COLO829 (cell line): ENCODE data around the gene TMEM41B.
A peak's percentile ranks its signal among the peaks of the same experiment; 100 is the strongest.

Experiments
- DNase-seq: peaks from one replicate; pipeline ENCODE4 v3.0.0; 2012; ENCODE audit warnings: low spot score

Gene TMEM41B

GRCh38 chr11:9310485-9311090 is 3.8 kb downstream of the TMEM41B start:
- DNase-seq = no peak

GRCh38 chr11:9304178-9304577 is 10.2 kb downstream of the TMEM41B start:
- no peak for DNase-seq

- DNase-seq = no peak
Measured at GRCh38 chr11:9302448-9302847, 11.9 kb downstream of the TMEM41B start.

GRCh38 chr11:9301720-9302119 is 12.7 kb downstream of the TMEM41B start:
- no peak for DNase-seq

GRCh38 chr11:9293646-9294045 is 20.7 kb downstream of the TMEM41B start:
- no peak for DNase-seq

GRCh38 chr11:9285850-9286587 is 28.4 kb downstream of the TMEM41B start:
- no peak for DNase-seq

- no peak for DNase-seq
Measured at GRCh38 chr11:9280655-9281301, 33.6 kb downstream of the TMEM41B start.

GRCh38 chr11:9277176-9277575 is 37.2 kb downstream of the TMEM41B start:
- DNase-seq = no peak

- DNase-seq = no peak
Measured at GRCh38 chr11:9276571-9276970, 37.8 kb downstream of the TMEM41B start.

- no peak for DNase-seq
Measured at GRCh38 chr11:9274499-9275258, 39.7 kb downstream of the TMEM41B start.

- DNase-seq = no peak
Measured at GRCh38 chr11:9273376-9274336, 40.7 kb downstream of the TMEM41B start.

GRCh38 chr11:9269492-9270013 is 44.8 kb downstream of the TMEM41B start:
- peak; percentile 27 for DNase-seq

GRCh38 chr11:9267680-9268079 is 46.7 kb downstream of the TMEM41B start:
- DNase-seq = no peak

GRCh38 chr11:9266926-9267325 is 47.5 kb downstream of the TMEM41B start:
- no peak for DNase-seq

GRCh38 chr11:9266132-9266736 is 48.2 kb downstream of the TMEM41B start:
- DNase-seq = no peak

GRCh38 chr11:9265211-9266131 is 48.9 kb downstream of the TMEM41B start, which contains the start of gene DENND5A:
TSS of gene DENND5A (minus strand) at chr11:9265350. CDS start at chr11:9265069, 281 bp downstream.
- peak; percentile 95 for DNase-seq

GRCh38 chr11:9264316-9265210 is 49.8 kb downstream of the TMEM41B start:
- peak; percentile 42 for DNase-seq

GRCh38 chr11:9263840-9264315 is 50.5 kb downstream of the TMEM41B start:
- no peak for DNase-seq
